Measurements from ENCODE around the gene ITPK1. TPM values are rescaled to one million over a fixed set of nuclear protein-coding genes. Genes with fewer than 3 reads are reported as not detected.

The ITPK1 gene
- total RNA-seq, 1 experiment from 2014 or later = 88.6 TPM

GRCh38 chr14:93100100-93100499 lies 15.6 kb downstream of the ITPK1 start:
- H3K4me3 ChIP-seq = no peak overlapping the region
- no peak overlapping the region for H3K4me2 ChIP-seq
- H3K9me3 ChIP-seq (ENCODE audit: insufficient read depth, low read depth) = no peaks in the 10 kb centered on the region
- H3K27me3 ChIP-seq (ENCODE audit: insufficient read depth, low read depth) = no peaks in the 10 kb centered on the region
- peaks cover 21% of the 10 kb centered on the region for H3K4me1 ChIP-seq (replicated peaks; ENCODE audit: insufficient read depth)
- H3K36me3 ChIP-seq (ENCODE audit: low read depth) = no peaks in the 10 kb centered on the region
- DNase-seq = no peak
- TF ChIP-seq, protein P1, sequence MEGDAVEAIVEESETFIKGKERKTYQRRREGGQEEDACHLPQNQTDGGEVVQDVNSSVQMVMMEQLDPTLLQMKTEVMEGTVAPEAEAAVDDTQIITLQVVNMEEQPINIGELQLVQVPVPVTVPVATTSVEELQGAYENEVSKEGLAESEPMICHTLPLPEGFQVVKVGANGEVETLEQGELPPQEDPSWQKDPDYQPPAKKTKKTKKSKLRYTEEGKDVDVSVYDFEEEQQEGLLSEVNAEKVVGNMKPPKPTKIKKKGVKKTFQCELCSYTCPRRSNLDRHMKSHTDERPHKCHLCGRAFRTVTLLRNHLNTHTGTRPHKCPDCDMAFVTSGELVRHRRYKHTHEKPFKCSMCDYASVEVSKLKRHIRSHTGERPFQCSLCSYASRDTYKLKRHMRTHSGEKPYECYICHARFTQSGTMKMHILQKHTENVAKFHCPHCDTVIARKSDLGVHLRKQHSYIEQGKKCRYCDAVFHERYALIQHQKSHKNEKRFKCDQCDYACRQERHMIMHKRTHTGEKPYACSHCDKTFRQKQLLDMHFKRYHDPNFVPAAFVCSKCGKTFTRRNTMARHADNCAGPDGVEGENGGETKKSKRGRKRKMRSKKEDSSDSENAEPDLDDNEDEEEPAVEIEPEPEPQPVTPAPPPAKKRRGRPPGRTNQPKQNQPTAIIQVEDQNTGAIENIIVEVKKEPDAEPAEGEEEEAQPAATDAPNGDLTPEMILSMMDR (conservative IDR thresholded peaks at IDR 0.05) = no peak
- no peak for TF ChIP-seq EZH2 (IDR thresholded peaks at IDR 0.05; ENCODE audit: low read depth)
- H3F3A ChIP-seq (ENCODE audit: insufficient read depth, low read depth) = peaks cover 23% of the 10 kb centered on the region
- intact Hi-C loops (cut with micrococcal nuclease; ENCODE audit: unreplicated experiment) = no loop called here
- H3K9me2 ChIP-seq (ENCODE audit: insufficient read depth) = no peaks in the 10 kb centered on the region
- BruUV-seq (replicated peaks) = no TSS peak
- ChIA-PET POLR2A (ENCODE audit: unreplicated experiment) (no interaction called here), CTCF (no interaction called here)
- no peaks in the 10 kb centered on the region for H4K20me1 ChIP-seq (ENCODE audit: insufficient read depth)
- H3K27ac ChIP-seq = no peak overlapping the region
- H2AFZ ChIP-seq = no peak overlapping the region
- H3K79me2 ChIP-seq (ENCODE audit: low read depth) = peaks cover 91% of the 10 kb centered on the region

DNA sequence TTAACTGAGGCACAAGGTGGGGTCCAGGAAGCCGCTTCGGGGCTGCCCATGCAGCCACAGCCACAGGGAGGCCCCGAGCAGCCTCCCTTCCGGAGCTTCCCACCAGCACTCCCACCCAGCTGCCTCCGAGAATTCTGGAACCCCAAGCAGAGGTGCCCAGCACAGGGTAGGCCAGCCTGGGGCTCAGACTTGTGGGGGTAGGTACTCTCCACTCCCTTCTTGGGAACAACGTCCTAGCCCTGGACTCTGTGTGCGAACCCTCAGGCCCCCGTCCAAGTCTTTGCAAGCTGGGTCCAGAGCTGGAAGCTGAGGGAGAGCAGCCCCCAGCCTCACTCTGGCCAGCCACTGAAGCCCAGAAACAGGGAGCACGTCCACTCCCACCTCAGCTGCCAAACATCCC lies 16.1 kb downstream of the ITPK1 start:
- ChIA-PET CTCF (no interaction called here), POLR2A (ENCODE audit: unreplicated experiment) (no interaction called here)
- H3K4me3 ChIP-seq = no peak overlapping the region
- DNase-seq = no peak
- no peaks in the 10 kb centered on the region for H3K9me2 ChIP-seq (ENCODE audit: insufficient read depth)
- no TSS peak for BruUV-seq (replicated peaks)
- peaks cover 16% of the 10 kb centered on the region for H3K4me1 ChIP-seq (replicated peaks; ENCODE audit: insufficient read depth)
- no peaks in the 10 kb centered on the region for H3K27me3 ChIP-seq (ENCODE audit: insufficient read depth, low read depth)
- H3K36me3 ChIP-seq (ENCODE audit: low read depth) = no peaks in the 10 kb centered on the region
- H3K79me2 ChIP-seq (ENCODE audit: low read depth) = peaks cover 95% of the 10 kb centered on the region
- peaks cover 19% of the 10 kb centered on the region for H3F3A ChIP-seq (ENCODE audit: insufficient read depth, low read depth)
- H2AFZ ChIP-seq = no peak overlapping the region
- no peak overlapping the region for H3K4me2 ChIP-seq
- no peak overlapping the region for H3K27ac ChIP-seq
- H3K9me3 ChIP-seq (ENCODE audit: insufficient read depth, low read depth) = no peaks in the 10 kb centered on the region
- TF ChIP-seq, protein P1 (conservative IDR thresholded peaks at IDR 0.05) = no peak
- no peak for TF ChIP-seq EZH2 (IDR thresholded peaks at IDR 0.05; ENCODE audit: low read depth)
- H4K20me1 ChIP-seq (ENCODE audit: insufficient read depth) = no peaks in the 10 kb centered on the region
- intact Hi-C loops (cut with micrococcal nuclease; ENCODE audit: unreplicated experiment) = no loop called here

GRCh38 chr14:93099196-93099595 lies 16.5 kb downstream of the ITPK1 start:
- no peaks in the 10 kb centered on the region for H3K36me3 ChIP-seq (ENCODE audit: low read depth)
- no peaks in the 10 kb centered on the region for H3K9me2 ChIP-seq (ENCODE audit: insufficient read depth)
- H3K27me3 ChIP-seq (ENCODE audit: insufficient read depth, low read depth) = no peaks in the 10 kb centered on the region
- H3K9me3 ChIP-seq (ENCODE audit: insufficient read depth, low read depth) = no peaks in the 10 kb centered on the region
- H3K4me3 ChIP-seq = no peak overlapping the region
- POLR2A ChIA-PET (ENCODE audit: unreplicated experiment) = no interaction called here
- H3F3A ChIP-seq (ENCODE audit: insufficient read depth, low read depth) = peaks cover 14% of the 10 kb centered on the region
- no peak overlapping the region for H2AFZ ChIP-seq
- DNase-seq = no peak
- CTCF ChIA-PET = no interaction called here
- H3K79me2 ChIP-seq (ENCODE audit: low read depth) = peaks cover 94% of the 10 kb centered on the region
- no peak overlapping the region for H3K27ac ChIP-seq
- intact Hi-C loops (cut with micrococcal nuclease; ENCODE audit: unreplicated experiment) = no loop called here
- no peak for TF ChIP-seq EZH2 (IDR thresholded peaks at IDR 0.05; ENCODE audit: low read depth)
- TF ChIP-seq, protein P1 (conservative IDR thresholded peaks at IDR 0.05) = no peak
- H3K4me1 ChIP-seq (replicated peaks; ENCODE audit: insufficient read depth) = peaks cover 12% of the 10 kb centered on the region
- no peak overlapping the region for H3K4me2 ChIP-seq
- no peaks in the 10 kb centered on the region for H4K20me1 ChIP-seq (ENCODE audit: insufficient read depth)
- BruUV-seq (replicated peaks) = no TSS peak
